ENCODE data around the gene RGS5. TPM values are rescaled to one million over a fixed set of nuclear protein-coding genes. Genes with fewer than 3 reads are reported as not detected.

The RGS5 gene
- total and polyA plus RNA-seq, 2 donors (not counting 3 experiments of a cell fraction or from before 2014, with no cell fraction given): 287 to 770 TPM

GRCh38 chr1:163163881-163164582 is 38.7 kb downstream of the RGS5 start:
- no peaks in the 10 kb centered on the region for H3K9me3 ChIP-seq (replicated peaks; ENCODE audit: control insufficient read depth, insufficient read depth, low read length)
- no peaks in the 10 kb centered on the region for H3K27me3 ChIP-seq (ENCODE audit: control insufficient read depth in 2 of 2, insufficient read depth in 2 of 2, low read length in 2 of 2)
- POLR2A ChIA-PET: no interaction called here
- intact Hi-C loops (cut with micrococcal nuclease) (no loop called here), dilution Hi-C loops (cut with MboI; ENCODE audit: extremely low pct_ligation_motif_present, low sequenced_read_pairs) (no loop called here)
- no peak for FAIRE-seq
- no peak overlapping the region for H3K9ac ChIP-seq (replicated peaks; ENCODE audit: extremely low read depth, insufficient read depth, low read length)
- no peak overlapping the region for H3K4me3 ChIP-seq (replicated peaks in 1 of 3; ENCODE audit: insufficient read depth in 1 of 3, low read depth in 1 of 3, low read length in 3 of 3)
- DNase-seq (ENCODE audit: low read depth, low spot score): no peak
- no peaks in the 10 kb centered on the region for H3K9me1 ChIP-seq (replicated peaks; ENCODE audit: control insufficient read depth, extremely low read depth, insufficient read depth, low read length)
- no peaks in the 10 kb centered on the region for H4K20me1 ChIP-seq (replicated peaks; ENCODE audit: control insufficient read depth, extremely low read depth, insufficient read depth, low read length)
- H3K27ac ChIP-seq (ENCODE audit: insufficient read depth, low read depth, low read length): no peak overlapping the region
- peaks cover 17% of the 10 kb centered on the region for H3K79me2 ChIP-seq (ENCODE audit: control insufficient read depth, insufficient read depth, low read length)
- BruUV-seq (replicated peaks): no TSS peak
- H3K4me2 ChIP-seq (ENCODE audit: insufficient read depth, low read length): peak overlapping the region; percentile 8
- CTCF ChIA-PET: interaction anchor here (1.8 to 3.8 kb wide), 4 partner anchors 12 to 286 kb away, joined by 6 to 16 read pairs (median 10); no protein-coding TSS in a partner anchor
- peaks cover 72% of the 10 kb centered on the region for H3K4me1 ChIP-seq (ENCODE audit: control insufficient read depth, extremely low read depth, insufficient read depth, low read length)
- H3K36me3 ChIP-seq (ENCODE audit: control insufficient read depth in 2 of 2, extremely low read depth in 1 of 2, insufficient read depth in 2 of 2, low read length in 2 of 2): peaks cover 0 to 13% of the 10 kb centered on the region in 2 experiments
- TF ChIP-seq FOS (IDR thresholded peaks at IDR 0.05; ENCODE audit: borderline replicate concordance, insufficient read depth, low read length) (no peak), POLR2AphosphoS5 (IDR thresholded peaks at IDR 0.05; ENCODE audit: insufficient read depth, low read depth, low read length) (no peak), EZH2 (IDR thresholded peaks at IDR 0.05; ENCODE audit: borderline replicate concordance, low read depth, low read length, severe bottlenecking) (no peak), MYC (IDR thresholded peaks at IDR 0.05; ENCODE audit: low read depth, low read length) (no peak), CTCF (IDR thresholded peaks at IDR 0.05; ENCODE audit: extremely low read depth in 1 of 2, insufficient read depth in 1 of 2, low read depth in 1 of 2, low read length in 2 of 2) (no peak), GATA2 (IDR thresholded peaks at IDR 0.05; ENCODE audit: insufficient read depth, insufficient read length, low read depth, low read length) (no peak), POLR2A (IDR thresholded peaks at IDR 0.05; ENCODE audit: low read depth, low read length) (no peak), MAX (IDR thresholded peaks at IDR 0.05; ENCODE audit: insufficient read depth, insufficient read length) (no peak), JUN (IDR thresholded peaks at IDR 0.05; ENCODE audit: borderline replicate concordance, insufficient read depth, insufficient read length, low read depth) (no peak)
- no peak overlapping the region for H2AFZ ChIP-seq (ENCODE audit: low read depth, low read length)
